Dendritic cell treated with granulocyte-macrophage colony-stimulating factor and Interleukin-4, amounts not matched to agents 40 ng/mL and 50 ng/mL, for 4 days (primary cell): Measurements from ENCODE around the gene BUD23.

Experiments
- H3K27ac Mint-ChIP-seq: one replicate; pipeline ENCODE4 v1.8.0; 2022; ENCODE audit warnings: mild to moderate bottlenecking, mixed read lengths
- H3K27me3 Mint-ChIP-seq: one replicate; pipeline ENCODE4 v1.8.0; 2022; ENCODE audit warnings: mild to moderate bottlenecking, mixed read lengths
- H3K36me3 Mint-ChIP-seq: one replicate; pipeline ENCODE4 v1.8.0; 2022; ENCODE audit warnings: low read depth, mixed read lengths
- H3K4me1 Mint-ChIP-seq: one replicate; pipeline ENCODE4 v1.8.0; 2022; ENCODE audit warnings: low read depth, mixed read lengths
- H3K4me3 Mint-ChIP-seq: one replicate; pipeline ENCODE4 v1.8.0; 2022; ENCODE audit warnings: mild to moderate bottlenecking, moderate library complexity, mixed read lengths
- H3K9me3 Mint-ChIP-seq: one replicate; pipeline ENCODE4 v1.8.0; 2022; ENCODE audit warnings: mixed read lengths
- intact Hi-C: fragments of 100-400 bp; cut with micrococcal nuclease; formaldehyde crosslinking; loops from one replicate; pipeline ENCODE4 v1.15.0; 2022

The BUD23 gene

GRCh38 chr7:73726083-73726466 is 42.7 kb downstream of the BUD23 start:
- Mint-ChIP-seq H3K27ac (no peak overlapping the region), H3K9me3 (no peaks in the 10 kb centered on the region), H3K4me3 (no peak overlapping the region), H3K36me3 (no peaks in the 10 kb centered on the region), H3K4me1 (no peaks in the 10 kb centered on the region), H3K27me3 (peaks cover 66% of the 10 kb centered on the region)
- intact Hi-C loops: no loop called here

- Mint-ChIP-seq H3K4me3 (no peak overlapping the region), H3K27ac (no peak overlapping the region), H3K27me3 (peaks cover 61% of the 10 kb centered on the region), H3K9me3 (no peaks in the 10 kb centered on the region), H3K4me1 (no peaks in the 10 kb centered on the region), H3K36me3 (no peaks in the 10 kb centered on the region)
- intact Hi-C loops: no loop called here
These were observed 44.6 kb downstream of the BUD23 start for GRCh38 chr7:73727952-73728351.

DNA sequence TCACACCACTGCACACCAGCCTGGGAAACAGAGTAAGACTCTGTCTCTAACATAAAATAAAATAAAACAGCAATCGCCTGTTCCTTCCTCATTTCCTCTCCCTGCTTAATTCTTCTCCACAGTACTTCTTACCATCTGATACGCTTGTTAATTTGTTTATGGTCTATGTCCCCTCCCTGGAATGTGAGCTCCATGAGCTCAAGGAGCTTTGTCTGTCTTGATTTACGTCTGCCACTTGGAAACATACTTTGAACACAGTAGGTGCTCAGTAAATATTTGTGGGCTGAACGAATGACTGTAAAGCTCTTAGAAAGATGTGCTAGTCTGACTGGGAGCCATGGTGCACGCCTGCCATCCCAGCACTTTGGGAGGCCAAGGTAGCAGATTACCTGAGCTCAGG is 45.2 kb downstream of the BUD23 start:
- Mint-ChIP-seq H3K27me3 (peaks cover 63% of the 10 kb centered on the region), H3K27ac (no peak overlapping the region), H3K4me3 (no peak overlapping the region), H3K4me1 (no peaks in the 10 kb centered on the region), H3K9me3 (no peaks in the 10 kb centered on the region), H3K36me3 (no peaks in the 10 kb centered on the region)
- intact Hi-C loops: no loop called here

DNA sequence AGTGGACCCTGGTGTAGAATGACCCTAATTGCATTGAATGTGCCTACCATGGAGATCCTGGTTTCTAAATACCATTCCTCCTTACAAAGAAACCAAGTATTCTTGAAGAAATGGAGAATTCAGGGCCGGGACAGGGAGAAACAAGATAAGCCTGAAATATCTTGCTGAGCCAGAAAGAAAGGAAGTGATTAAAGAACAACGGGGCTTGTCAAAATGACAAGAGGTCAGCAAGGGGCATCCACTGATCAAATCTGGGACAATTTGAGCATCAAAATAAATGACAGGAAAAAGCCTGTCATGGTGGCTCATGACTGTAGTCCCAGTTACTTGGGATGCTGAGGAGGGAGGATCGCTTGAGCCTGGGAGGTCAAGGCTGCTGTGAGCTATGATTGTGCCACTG is 47.1 kb downstream of the BUD23 start:
- Mint-ChIP-seq H3K4me3 (no peak overlapping the region), H3K4me1 (peaks cover 10% of the 10 kb centered on the region), H3K9me3 (peaks cover 13% of the 10 kb centered on the region), H3K36me3 (peaks cover 8% of the 10 kb centered on the region), H3K27ac (no peak overlapping the region), H3K27me3 (peaks cover 50% of the 10 kb centered on the region)
- intact Hi-C loops: no loop called here

DNA sequence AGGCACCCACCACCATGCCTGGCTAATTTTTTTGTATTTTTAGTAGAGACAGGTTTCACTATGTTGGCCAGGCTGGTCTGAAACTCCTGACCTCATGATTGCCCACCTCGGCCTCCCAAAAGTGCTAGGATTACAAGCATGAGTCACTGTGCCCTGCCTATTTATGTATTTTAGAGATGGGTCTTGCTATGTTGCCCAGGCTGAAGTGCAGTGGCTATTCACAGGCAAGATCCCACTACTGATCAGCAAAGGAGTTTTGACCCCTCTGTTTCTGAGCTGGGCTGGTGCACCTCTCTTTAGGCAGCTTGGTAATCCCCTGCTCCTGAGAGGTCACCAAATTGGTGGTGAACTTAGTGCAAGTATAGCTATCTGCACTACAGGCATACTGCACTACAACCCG is 49.0 kb downstream of the BUD23 start:
- Mint-ChIP-seq H3K4me1 (peaks cover 21% of the 10 kb centered on the region), H3K9me3 (peaks cover 13% of the 10 kb centered on the region), H3K27ac (no peak overlapping the region), H3K27me3 (peaks cover 46% of the 10 kb centered on the region), H3K36me3 (peaks cover 27% of the 10 kb centered on the region), H3K4me3 (no peak overlapping the region)
- intact Hi-C loops: no loop called here

DNA sequence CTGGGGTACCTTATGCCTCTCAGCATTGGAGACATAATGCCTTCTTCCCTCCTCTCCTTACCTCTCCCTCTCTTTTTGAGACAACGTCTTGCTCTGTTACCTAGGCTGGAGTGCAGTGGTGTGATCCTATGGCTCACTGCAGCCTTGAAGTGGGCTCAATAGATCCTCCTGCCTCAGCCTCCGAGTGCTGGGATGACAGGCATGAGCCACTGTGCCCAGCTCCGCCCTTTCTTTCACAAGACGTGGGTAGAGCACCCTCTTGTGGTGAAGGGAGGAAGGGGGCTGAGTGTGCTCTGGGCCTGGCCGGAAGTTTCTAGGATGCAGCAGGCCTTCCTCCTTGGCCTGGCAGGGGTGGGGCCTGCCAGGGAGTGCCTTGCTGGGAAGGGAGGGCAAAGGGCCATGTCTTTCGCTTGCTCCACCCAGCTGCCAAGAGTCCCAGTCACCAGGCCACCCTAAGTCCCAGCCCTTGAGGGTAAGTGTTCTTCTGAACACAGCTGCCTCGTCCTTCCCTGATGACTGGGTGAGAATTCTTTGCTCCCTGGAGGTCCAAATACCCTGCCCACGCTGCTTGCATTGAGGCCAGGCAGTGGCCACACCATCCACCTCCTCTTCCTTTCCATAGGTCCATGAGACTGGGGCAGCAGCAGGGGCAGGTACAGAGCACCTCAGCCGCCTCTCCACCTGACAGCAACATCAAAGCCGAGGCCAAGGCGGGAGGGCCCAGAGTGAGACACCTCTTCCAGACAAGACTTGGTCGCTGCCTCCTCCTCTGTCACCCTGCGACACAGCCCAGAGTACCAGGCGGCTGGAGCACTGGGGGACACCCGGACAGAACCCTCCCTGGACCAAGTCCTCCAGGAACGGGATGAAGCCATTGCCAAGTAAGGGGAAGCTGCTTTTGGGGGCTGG is 51.5 kb downstream of the BUD23 start:
- peaks cover 39% of the 10 kb centered on the region for H3K4me1 Mint-ChIP-seq
- H3K36me3 Mint-ChIP-seq: peaks cover 38% of the 10 kb centered on the region
- H3K27me3 Mint-ChIP-seq: peaks cover 33% of the 10 kb centered on the region
- intact Hi-C loops: loop anchor here (5.0 kb wide), 1 partner anchor 347 kb away; the partner anchor contains the start of gene LIMK1
- peak overlapping the region; percentile 50 for H3K27ac Mint-ChIP-seq
- no peak overlapping the region for H3K4me3 Mint-ChIP-seq
- H3K9me3 Mint-ChIP-seq: peaks cover 13% of the 10 kb centered on the region

GRCh38 chr7:73735528-73735905 is 52.1 kb downstream of the BUD23 start:
- H3K4me3 Mint-ChIP-seq: no peak overlapping the region

GRCh38 chr7:73736885-73737284 is 53.5 kb downstream of the BUD23 start:
- no peak overlapping the region for H3K4me3 Mint-ChIP-seq
- peaks cover 39% of the 10 kb centered on the region for H3K4me1 Mint-ChIP-seq
- H3K36me3 Mint-ChIP-seq: peaks cover 38% of the 10 kb centered on the region
- H3K9me3 Mint-ChIP-seq: peaks cover 13% of the 10 kb centered on the region
- H3K27me3 Mint-ChIP-seq: peaks cover 32% of the 10 kb centered on the region
- no peak overlapping the region for H3K27ac Mint-ChIP-seq
- intact Hi-C loops: loop anchor here (5.0 kb wide), 1 partner anchor 345 kb away; the partner anchor contains the start of gene LIMK1

More at GRCh38 chr7:73735528-73735905, 52.1 kb downstream of the BUD23 start:
- Mint-ChIP-seq H3K4me1 (peaks cover 39% of the 10 kb centered on the region), H3K36me3 (peaks cover 38% of the 10 kb centered on the region), H3K27ac (peak overlapping the region; percentile 50), H3K27me3 (peaks cover 31% of the 10 kb centered on the region), H3K9me3 (peaks cover 13% of the 10 kb centered on the region)
- intact Hi-C loops: loop anchor here (5.0 kb wide), 1 partner anchor 347 kb away; the partner anchor contains the start of gene LIMK1

DNA sequence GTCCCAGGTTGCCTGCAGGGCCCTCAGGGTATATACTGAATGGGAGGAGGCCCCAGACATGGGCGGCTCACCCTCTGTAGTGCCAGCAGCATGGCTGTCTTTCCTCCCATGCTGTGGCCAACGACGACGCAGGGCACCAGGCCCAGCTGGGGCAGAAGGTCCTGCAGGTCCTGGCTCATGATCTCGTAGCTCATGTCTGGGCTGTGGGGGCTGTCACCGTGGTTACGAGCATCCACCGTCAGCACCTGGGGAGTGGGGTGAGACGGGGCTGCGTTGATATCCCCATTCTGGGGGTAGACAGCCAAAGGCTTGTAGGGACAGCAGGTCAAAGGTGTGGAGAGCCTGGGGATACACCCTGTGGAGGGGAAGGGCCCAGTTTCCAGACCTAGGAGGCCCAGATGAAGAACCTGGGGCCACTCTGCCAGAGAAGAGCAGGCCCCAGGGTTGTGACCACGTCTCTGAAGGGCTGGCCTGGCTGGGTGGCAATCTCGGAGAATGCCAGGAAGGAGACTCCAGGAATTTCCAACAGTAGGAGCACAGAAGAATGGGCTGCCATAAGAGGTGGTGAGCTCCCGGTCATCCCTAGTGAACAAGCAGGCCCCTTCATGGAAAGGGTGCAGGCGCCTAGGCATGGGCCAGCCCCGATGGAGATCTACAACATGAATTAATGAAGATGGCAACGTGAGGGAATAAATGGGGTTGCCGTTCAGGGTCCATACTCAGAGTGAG is 54.3 kb downstream of the BUD23 start:
- peaks cover 39% of the 10 kb centered on the region for H3K4me1 Mint-ChIP-seq
- H3K27ac Mint-ChIP-seq: peak overlapping the region; percentile 96
- H3K36me3 Mint-ChIP-seq: peaks cover 38% of the 10 kb centered on the region
- intact Hi-C loops: loop anchor here (2.0 to 5.0 kb wide), 2 partner anchors 55 to 345 kb away; partner anchors contain the start of genes BUD23, DNAJC30 and LIMK1
- H3K9me3 Mint-ChIP-seq: peaks cover 13% of the 10 kb centered on the region
- peaks cover 34% of the 10 kb centered on the region for H3K27me3 Mint-ChIP-seq
- H3K4me3 Mint-ChIP-seq: peak overlapping the region; percentile 97

GRCh38 chr7:73738220-73738611 is 54.8 kb downstream of the BUD23 start:
- H3K9me3 Mint-ChIP-seq: peaks cover 13% of the 10 kb centered on the region
- peaks cover 39% of the 10 kb centered on the region for H3K4me1 Mint-ChIP-seq
- peaks cover 34% of the 10 kb centered on the region for H3K27me3 Mint-ChIP-seq
- H3K27ac Mint-ChIP-seq: peak overlapping the region; percentile 96
- intact Hi-C loops: loop anchor here (2.0 to 5.0 kb wide), 2 partner anchors 55 to 344 kb away; partner anchors contain the start of genes BUD23, DNAJC30 and LIMK1
- H3K36me3 Mint-ChIP-seq: peaks cover 38% of the 10 kb centered on the region
- peak overlapping the region; percentile 97 for H3K4me3 Mint-ChIP-seq

GRCh38 chr7:73738612-73739386 is 55.4 kb downstream of the BUD23 start, which contains the start of gene ABHD11:
ABHD11 (minus strand) TSS chr7:73738802; CDS start chr7:73738770, 32 bp downstream.
- Mint-ChIP-seq H3K36me3 (peaks cover 38% of the 10 kb centered on the region), H3K9me3 (peaks cover 13% of the 10 kb centered on the region), H3K27me3 (peaks cover 34% of the 10 kb centered on the region), H3K4me1 (peaks cover 39% of the 10 kb centered on the region), H3K4me3 (peak within 1 kb of the TSS; percentile 97), H3K27ac (peak within 1 kb of the TSS; percentile 96)
- intact Hi-C loops: loop anchor here (2.0 to 5.0 kb wide), 2 partner anchors 56 to 344 kb away; partner anchors contain the start of genes BUD23, DNAJC30 and LIMK1

- H3K4me3 Mint-ChIP-seq: peak overlapping the region; percentile 97
- H3K4me1 Mint-ChIP-seq: peaks cover 38% of the 10 kb centered on the region
- peak overlapping the region; percentile 96 for H3K27ac Mint-ChIP-seq
- H3K9me3 Mint-ChIP-seq: peaks cover 11% of the 10 kb centered on the region
- peaks cover 38% of the 10 kb centered on the region for H3K27me3 Mint-ChIP-seq
- intact Hi-C loops: loop anchor here (2.0 to 5.0 kb wide), 2 partner anchors 57 to 343 kb away; partner anchors contain the start of genes BUD23, DNAJC30 and LIMK1
- peaks cover 38% of the 10 kb centered on the region for H3K36me3 Mint-ChIP-seq
These were observed 56.0 kb downstream of the BUD23 start for GRCh38 chr7:73739387-73739767.

GRCh38 chr7:73740212-73740611 is 56.8 kb downstream of the BUD23 start:
- Mint-ChIP-seq H3K4me3 (no peak overlapping the region), H3K27ac (no peak overlapping the region), H3K9me3 (peaks cover 3% of the 10 kb centered on the region), H3K36me3 (peaks cover 33% of the 10 kb centered on the region), H3K27me3 (peaks cover 39% of the 10 kb centered on the region), H3K4me1 (peaks cover 30% of the 10 kb centered on the region)
- intact Hi-C loops: loop anchor here (10.0 kb wide), 1 partner anchor 115 kb away; no protein-coding TSS in a partner anchor
